Measurements from ENCODE around the gene ME3.
"Not testable (repeated sequence)": the region's sequence is repeated elsewhere in the genome, so short reads cannot be mapped to it uniquely, and the experiment has no call there.

The ME3 gene

GRCh38 chr11:86587264-86588193, 84.9 kb downstream of the ME3 start:
- no peak for DNase-seq (ENCODE audit: low spot score)

GRCh38 chr11:86586307-86586706, 86.1 kb downstream of the ME3 start:
- DNase-seq (ENCODE audit: low spot score), result no peak

GRCh38 chr11:86582898-86583297, 89.5 kb downstream of the ME3 start:
- DNase-seq (ENCODE audit: low spot score), result no peak

GRCh38 chr11:86580535-86580934, 91.9 kb downstream of the ME3 start:
- no peak for DNase-seq (ENCODE audit: low spot score)

- no peak for DNase-seq (ENCODE audit: low spot score)
These were observed 93.0 kb downstream of the ME3 start for GRCh38 chr11:86579406-86579731.

- DNase-seq (ENCODE audit: low spot score), result no peak
These were observed 93.5 kb downstream of the ME3 start for GRCh38 chr11:86578727-86579405.

GRCh38 chr11:86577644-86578636, 94.5 kb downstream of the ME3 start:
- DNase-seq (ENCODE audit: low spot score), result peak; percentile 77

- no peak for DNase-seq (ENCODE audit: low spot score)
These were observed 95.3 kb downstream of the ME3 start for GRCh38 chr11:86576946-86577624.

- DNase-seq (ENCODE audit: low spot score), result no peak
These were observed 96.5 kb downstream of the ME3 start for GRCh38 chr11:86575927-86576326.

- no peak for DNase-seq (ENCODE audit: low spot score)
These were observed 97.1 kb downstream of the ME3 start for GRCh38 chr11:86575208-86575855.

- DNase-seq (ENCODE audit: low spot score), result no peak
These were observed 97.8 kb downstream of the ME3 start for GRCh38 chr11:86574493-86575207.

- no peak for DNase-seq (ENCODE audit: low spot score)
These were observed 101.0 kb downstream of the ME3 start for GRCh38 chr11:86571273-86571948.

- no peak for DNase-seq (ENCODE audit: low spot score)
These were observed 102.0 kb downstream of the ME3 start for GRCh38 chr11:86570451-86570850.

GRCh38 chr11:86570020-86570419, 102.4 kb downstream of the ME3 start:
- no peak for DNase-seq (ENCODE audit: low spot score)

GRCh38 chr11:86569109-86569508, 103.3 kb downstream of the ME3 start:
- no peak for DNase-seq (ENCODE audit: low spot score)

- no peak for DNase-seq (ENCODE audit: low spot score)
These were observed 106.6 kb downstream of the ME3 start for GRCh38 chr11:86565801-86566312.

GRCh38 chr11:86565388-86565787, 107.0 kb downstream of the ME3 start:
- no peak for DNase-seq (ENCODE audit: low spot score)

- not testable (repeated sequence) for DNase-seq (ENCODE audit: low spot score)
These were observed 109.6 kb downstream of the ME3 start for GRCh38 chr11:86562842-86563241.

GRCh38 chr11:86559311-86559945, 113.0 kb downstream of the ME3 start:
- DNase-seq (ENCODE audit: low spot score), result peak; percentile 40

Measured in AG20443 (cell line).